Activated CD4-positive, alpha-beta T cell treated with anti-CD3 and anti-CD28 coated beads for 36 hours (primary cell): ENCODE measurements around the gene F13B. TPM values are rescaled to one million over a fixed set of nuclear protein-coding genes. Genes with fewer than 3 reads are reported as not detected.
"Not testable (repeated sequence)": the region's sequence is repeated elsewhere in the genome, so short reads cannot be mapped to it uniquely, and the experiment has no call there.

Experiments used
- ATAC-seq: fragments of 200-7000 bp; cut with Tn5 transposase; one replicate; pipeline ENCODE4 v1.10.0; 2021; ENCODE audit warnings: mild to moderate bottlenecking, moderate library complexity
- CTCF ChIA-PET: fragments of 350-600 bp; sonication (Branson Sonifier 250); formaldehyde crosslinking; loops from one replicate; lab custom pipeline; 2021; ENCODE audit warnings: antibody characterized with exemption; lab: Charles Lee
- POLR2A ChIA-PET: fragments of 350-600 bp; sonication (Branson Sonifier 250); formaldehyde crosslinking; loops from one replicate; lab custom pipeline; 2021; ENCODE audit warnings: antibody characterized with exemption, inconsistent platforms; lab: Charles Lee
- DNase-seq: peaks from one replicate; pipeline ENCODE4 v3.0.0-alpha.2; 2020
- H3K27ac Mint-ChIP-seq: one replicate; pipeline ENCODE4 v1.8.0; 2021; ENCODE audit warnings: mixed read lengths
- H3K27me3 Mint-ChIP-seq: one replicate; pipeline ENCODE4 v1.8.0; 2021; ENCODE audit warnings: mixed read lengths
- H3K36me3 Mint-ChIP-seq: one replicate; pipeline ENCODE4 v1.8.0; 2021; ENCODE audit warnings: low read depth, mixed read lengths
- H3K4me1 Mint-ChIP-seq: one replicate; pipeline ENCODE4 v1.8.0; 2021; ENCODE audit warnings: mixed read lengths
- H3K4me3 Mint-ChIP-seq: one replicate; pipeline ENCODE4 v1.8.0; 2021; ENCODE audit warnings: mild to moderate bottlenecking, moderate library complexity, mixed read lengths
- H3K9me3 Mint-ChIP-seq: one replicate; pipeline ENCODE4 v1.8.0; 2021; ENCODE audit warnings: low read depth, mixed read lengths
- intact Hi-C, 2 experiments: fragments of 100-400 bp; cut with DNase I in 1 of 2; cut with micrococcal nuclease in 1 of 2; formaldehyde crosslinking; loops; one replicate each; pipeline versions ENCODE4 v1.14.2 to v1.15.1; 2022 to 2024; cut with DNase I, micrococcal nuclease
- total RNA-seq, 2 experiments: library from RNA; stranded (reverse); gene quantifications; one replicate each; pipeline ENCODE4 v1.2.3, GENCODE V29; 2021

The F13B gene
- total RNA-seq, 2 experiments from 2014 or later, result not detected

- Mint-ChIP-seq H3K27me3 (peaks cover 23% of the 10 kb centered on the region), H3K4me3 (no peak overlapping the region), H3K27ac (no peak overlapping the region), H3K9me3 (no peaks in the 10 kb centered on the region), H3K36me3 (no peaks in the 10 kb centered on the region), H3K4me1 (peaks cover 2% of the 10 kb centered on the region)
- ATAC-seq, result no peak
- ChIA-PET CTCF (no interaction called here), POLR2A (no interaction called here)
- intact Hi-C loops, result no loop called here
- DNase-seq, result no peak
Measured at GRCh38 chr1:197041486-197042353, 25.3 kb downstream of the F13B start.

GRCh38 chr1:197036861-197037260 is 30.2 kb downstream of the F13B start:
- Mint-ChIP-seq H3K27ac (no peak overlapping the region), H3K27me3 (peaks cover 15% of the 10 kb centered on the region), H3K36me3 (no peaks in the 10 kb centered on the region), H3K4me3 (no peak overlapping the region), H3K9me3 (no peaks in the 10 kb centered on the region), H3K4me1 (peaks cover 2% of the 10 kb centered on the region)
- CTCF ChIA-PET, result interaction anchor here (0.7 kb wide), 1 partner anchor 78 kb away, joined by 5 read pairs; no protein-coding TSS in a partner anchor
- no peak for ATAC-seq
- intact Hi-C loops, result no loop called here
- POLR2A ChIA-PET, result no interaction called here
- DNase-seq, result no peak

GRCh38 chr1:197034631-197035339 is 32.3 kb downstream of the F13B start:
- POLR2A ChIA-PET, H3K4me3 Mint-ChIP-seq, H3K9me3 Mint-ChIP-seq, intact Hi-C loops, H3K4me1 Mint-ChIP-seq, CTCF ChIA-PET, H3K27me3 Mint-ChIP-seq, DNase-seq, ATAC-seq, H3K36me3 Mint-ChIP-seq: not testable (repeated sequence)
- H3K27ac Mint-ChIP-seq, result peak overlapping the region; percentile 38

- Mint-ChIP-seq H3K27ac (no peak overlapping the region), H3K9me3 (no peaks in the 10 kb centered on the region), H3K4me3 (no peak overlapping the region), H3K36me3 (no peaks in the 10 kb centered on the region), H3K27me3 (peaks cover 3% of the 10 kb centered on the region), H3K4me1 (no peaks in the 10 kb centered on the region)
- ATAC-seq, result no peak
- CTCF ChIA-PET, result no interaction called here
- POLR2A ChIA-PET, result no interaction called here
- intact Hi-C loops, result no loop called here
- DNase-seq, result no peak
Measured at GRCh38 chr1:197029749-197030148, 37.3 kb downstream of the F13B start.

- Mint-ChIP-seq H3K36me3 (no peaks in the 10 kb centered on the region), H3K27ac (no peak overlapping the region), H3K4me3 (no peak overlapping the region), H3K27me3 (no peaks in the 10 kb centered on the region), H3K4me1 (no peaks in the 10 kb centered on the region), H3K9me3 (no peaks in the 10 kb centered on the region)
- intact Hi-C loops, result no loop called here
- CTCF ChIA-PET, result interaction anchor here (0.7 kb wide), 1 partner anchor 24 kb away, joined by 3 read pairs; no protein-coding TSS in a partner anchor
- POLR2A ChIA-PET, result no interaction called here
- DNase-seq (no peak), ATAC-seq (no peak)
Measured at GRCh38 chr1:197027359-197027758, 39.7 kb downstream of the F13B start.

- Mint-ChIP-seq H3K4me1 (no peaks in the 10 kb centered on the region), H3K27me3 (peaks cover 4% of the 10 kb centered on the region), H3K4me3 (no peak overlapping the region), H3K9me3 (no peaks in the 10 kb centered on the region), H3K27ac (no peak overlapping the region), H3K36me3 (no peaks in the 10 kb centered on the region)
- DNase-seq (no peak), ATAC-seq (no peak)
- ChIA-PET CTCF (interaction anchor here (0.9 kb wide), 1 partner anchor 72 kb away, joined by 4 read pairs; no protein-coding TSS in a partner anchor), POLR2A (no interaction called here)
- intact Hi-C loops, result no loop called here
Measured at GRCh38 chr1:197024460-197024859, 42.6 kb downstream of the F13B start.

- POLR2A ChIA-PET, result no interaction called here
- H3K4me1 Mint-ChIP-seq, result no peaks in the 10 kb centered on the region
Measured at GRCh38 chr1:197021716-197022115, 45.3 kb downstream of the F13B start.

GRCh38 chr1:197017558-197018146 is 49.4 kb downstream of the F13B start:
- H3K36me3 Mint-ChIP-seq, result no peaks in the 10 kb centered on the region
- DNase-seq (no peak), ATAC-seq (no peak)
- H3K9me3 Mint-ChIP-seq, result no peaks in the 10 kb centered on the region
- intact Hi-C loops, result no loop called here
- H3K4me3 Mint-ChIP-seq, result no peak overlapping the region
- no peak overlapping the region for H3K27ac Mint-ChIP-seq
- ChIA-PET CTCF (no interaction called here), POLR2A (no interaction called here)
- peaks cover 4% of the 10 kb centered on the region for H3K27me3 Mint-ChIP-seq
- H3K4me1 Mint-ChIP-seq, result no peaks in the 10 kb centered on the region

More at GRCh38 chr1:197021716-197022115, 45.3 kb downstream of the F13B start:
- H3K27ac Mint-ChIP-seq, result no peak overlapping the region
- no peak overlapping the region for H3K4me3 Mint-ChIP-seq
- peaks cover 4% of the 10 kb centered on the region for H3K27me3 Mint-ChIP-seq
- CTCF ChIA-PET, result no interaction called here
- no peaks in the 10 kb centered on the region for H3K9me3 Mint-ChIP-seq
- ATAC-seq (no peak), DNase-seq (no peak)
- intact Hi-C loops, result no loop called here
- H3K36me3 Mint-ChIP-seq, result no peaks in the 10 kb centered on the region

- intact Hi-C loops, result no loop called here
- Mint-ChIP-seq H3K9me3 (peaks cover 2% of the 10 kb centered on the region), H3K27ac (no peak overlapping the region), H3K27me3 (peaks cover 4% of the 10 kb centered on the region), H3K36me3 (no peaks in the 10 kb centered on the region), H3K4me1 (no peaks in the 10 kb centered on the region), H3K4me3 (no peak overlapping the region)
- CTCF ChIA-PET, result no interaction called here
- no peak for ATAC-seq
- DNase-seq, result no peak
- POLR2A ChIA-PET, result no interaction called here
Measured at GRCh38 chr1:197016751-197017150, 50.3 kb downstream of the F13B start.

- intact Hi-C loops, result no loop called here
- Mint-ChIP-seq H3K4me3 (no peak overlapping the region), H3K4me1 (no peaks in the 10 kb centered on the region), H3K27ac (no peak overlapping the region), H3K27me3 (no peaks in the 10 kb centered on the region), H3K36me3 (no peaks in the 10 kb centered on the region), H3K9me3 (peaks cover 9% of the 10 kb centered on the region)
- ATAC-seq, result no peak
- no peak for DNase-seq
- POLR2A ChIA-PET, result no interaction called here
- CTCF ChIA-PET, result no interaction called here
Measured at GRCh38 chr1:197013234-197013633, 53.8 kb downstream of the F13B start.

GRCh38 chr1:197011614-197012013 is 55.4 kb downstream of the F13B start:
- intact Hi-C loops, result loop anchor here in 1 of 2 experiments (1.0 kb wide), 1 partner anchor 33 kb away; no protein-coding TSS in a partner anchor
- CTCF ChIA-PET, result no interaction called here
- POLR2A ChIA-PET, result no interaction called here

More at GRCh38 chr1:197011614-197012013, 55.4 kb downstream of the F13B start:
- Mint-ChIP-seq H3K36me3 (no peaks in the 10 kb centered on the region), H3K4me1 (no peaks in the 10 kb centered on the region), H3K4me3 (no peak overlapping the region), H3K27ac (no peak overlapping the region), H3K9me3 (peaks cover 9% of the 10 kb centered on the region), H3K27me3 (no peaks in the 10 kb centered on the region)
- no peak for DNase-seq
- no peak for ATAC-seq
